Gastroesophageal sphincter (tissue), 4 donors: ENCODE results near the gene ZC3H12D. TPM values are rescaled to one million over a fixed set of nuclear protein-coding genes. Genes with fewer than 3 reads are reported as not detected.

Experiments used
- ATAC-seq: fragments of 150-250 bp; one replicate; pipeline ENCODE4 v1.9.1; 2016; ENCODE audit warnings: mild to moderate bottlenecking, moderate library complexity
- H3K27ac ChIP-seq, 4 donors: fragments of 200-600 bp; sonication (generic) in 3 of 4; 1 replicate in 3 of 4; 2 replicates in 1 of 4; pipeline ENCODE4 v1.5.1; 2016 to 2019
- H3K27me3 ChIP-seq: fragments of 200-600 bp; sonication (generic); one replicate; pipeline ENCODE4 v1.5.1; 2019
- H3K36me3 ChIP-seq, 2 donors: fragments of 200-600 bp; sonication (generic); one replicate each; pipeline ENCODE4 v1.5.1; 2019; ENCODE audit warnings: control low read depth in 1 of 2
- H3K4me1 ChIP-seq, 3 donors: fragments of 200-600 bp; sonication (generic); 1 replicate in 2 of 3; 2 replicates in 1 of 3; pipeline ENCODE4 v1.5.1; 2016 to 2019; ENCODE audit warnings: control low read depth in 2 of 3
- H3K4me3 ChIP-seq, 2 donors: fragments of 200-600 bp; sonication (generic); one replicate each; pipeline ENCODE4 v1.5.1; 2019; ENCODE audit warnings: mild to moderate bottlenecking in 1 of 2, moderate library complexity in 1 of 2
- H3K9me3 ChIP-seq, 3 donors: fragments of 200-600 bp; sonication (generic); one replicate each; pipeline ENCODE4 v1.5.1; 2017 to 2019; ENCODE audit warnings: control low read depth in 2 of 3
- CTCF ChIP-seq, 4 experiments: fragments of 200-600 bp in 2 of 4; fragments of 450-650 bp in 2 of 4; sonication (generic) in 1 of 4; IDR thresholded peaks; one replicate each; pipeline ENCODE4 v1.5.1; 2017 to 2019; ENCODE audit warnings: antibody characterized with exemption in 4 of 4, mild to moderate bottlenecking in 2 of 4, moderate library complexity in 2 of 4
- EP300 ChIP-seq: sonication (generic); formaldehyde crosslinking; IDR thresholded peaks from one replicate; pipeline ENCODE4 v1.6.1; 2017; ENCODE audit warnings: antibody characterized with exemption, mild to moderate bottlenecking
- POLR2A ChIP-seq, 2 donors: fragments of 450-650 bp; IDR thresholded peaks; one replicate each; pipeline ENCODE4 v1.6.1; 2017; ENCODE audit warnings: antibody characterized with exemption in 2 of 2, mild to moderate bottlenecking in 2 of 2, moderate library complexity in 1 of 2
- POLR2AphosphoS5 ChIP-seq: sonication (generic); formaldehyde crosslinking; IDR thresholded peaks from one replicate; pipeline ENCODE4 v1.6.1; 2017; ENCODE audit warnings: antibody characterized with exemption
- WGBS, 2 donors: methylation state at CpG; one replicate each; pipeline ENCODE4 v1.1.5; 2018; ENCODE audit warnings: low coverage in 1 of 2; 5-methylcytosine and 5-hydroxymethylcytosine counted together
- total RNA-seq, 4 donors: library from RNA; depleted of rRNA; stranded (reverse); fragments of >200 nt; gene quantifications; one replicate each; pipeline ENCODE4 v1.1.0, GENCODE V29; 2016

Gene ZC3H12D
- total RNA-seq, 4 donors from 2014 or later = 0.78 to 1.9 (median 1.1) TPM

GRCh38 chr6:149423964-149424440 is 60.8 kb downstream of the ZC3H12D start:
- no peak for ATAC-seq
- Histone ChIP-seq H3K4me3 (no peak overlapping the region), H3K36me3 (no peaks in the 10 kb centered on the region), H3K9me3 (no peaks in the 10 kb centered on the region), H3K27ac (peak overlapping the region in 2 of 4 donors; percentile 1 to 21), H3K4me1 (peaks cover 0 to 13% (median 4%) of the 10 kb centered on the region in 3 donors), H3K27me3 (no peaks in the 10 kb centered on the region)
- WGBS, 2 donors = 65 to 78% methylated on average over 7 of the region's 7 CpGs
- TF ChIP-seq EP300 (no peak), POLR2A (IDR thresholded peaks at IDR 0.05) (no peak), POLR2AphosphoS5 (no peak), CTCF (IDR thresholded peaks at IDR 0.05) (no peak)

- no peaks in the 10 kb centered on the region for H3K9me3 ChIP-seq
- no peak overlapping the region for H3K27ac ChIP-seq
- no peaks in the 10 kb centered on the region for H3K36me3 ChIP-seq
- peaks cover 0 to 13% (median 4%) of the 10 kb centered on the region in 3 donors for H3K4me1 ChIP-seq
- WGBS, 2 donors = 89 to 100% methylated on average over 3 of the region's 4 CpGs
- no peak for ATAC-seq
- no peaks in the 10 kb centered on the region for H3K27me3 ChIP-seq
- no peak for TF ChIP-seq POLR2A (IDR thresholded peaks at IDR 0.05)
- no peak for TF ChIP-seq CTCF (IDR thresholded peaks at IDR 0.05)
- no peak for TF ChIP-seq EP300
- TF ChIP-seq POLR2AphosphoS5 = no peak
- H3K4me3 ChIP-seq = no peak overlapping the region
These were observed 62.2 kb downstream of the ZC3H12D start for GRCh38 chr6:149422581-149422980.

DNA sequence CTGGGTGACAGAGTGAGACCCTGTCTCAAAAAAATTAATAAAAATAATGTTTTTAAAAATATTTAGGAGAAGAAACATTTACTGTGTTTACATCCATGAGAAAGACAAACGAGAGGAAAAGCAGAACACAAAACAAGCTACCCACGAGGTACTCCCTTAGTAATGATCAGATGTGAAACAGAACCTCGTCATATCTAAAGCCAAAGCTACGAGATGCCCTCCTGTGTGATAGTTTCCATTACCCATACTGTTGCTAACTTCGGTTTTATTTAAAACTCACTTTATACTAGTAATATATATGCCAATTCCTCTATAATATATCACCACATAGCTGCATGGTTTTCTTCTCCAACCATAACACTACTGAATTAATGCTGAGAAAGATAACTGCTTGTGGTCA is 63.7 kb downstream of the ZC3H12D start:
- no peaks in the 10 kb centered on the region for H3K36me3 ChIP-seq
- H3K4me3 ChIP-seq = no peak overlapping the region
- H3K4me1 ChIP-seq = peaks cover 0 to 13% (median 4%) of the 10 kb centered on the region in 3 donors
- no peaks in the 10 kb centered on the region for H3K27me3 ChIP-seq
- no peak overlapping the region for H3K27ac ChIP-seq
- no peak for ATAC-seq
- TF ChIP-seq POLR2A (IDR thresholded peaks at IDR 0.05) = no peak
- no peak for TF ChIP-seq CTCF (IDR thresholded peaks at IDR 0.05)
- TF ChIP-seq POLR2AphosphoS5 = no peak
- no peak for TF ChIP-seq EP300
- no peaks in the 10 kb centered on the region for H3K9me3 ChIP-seq
- WGBS, 2 donors = 74 to 75% methylated on average over 5 of the region's 5 CpGs

DNA sequence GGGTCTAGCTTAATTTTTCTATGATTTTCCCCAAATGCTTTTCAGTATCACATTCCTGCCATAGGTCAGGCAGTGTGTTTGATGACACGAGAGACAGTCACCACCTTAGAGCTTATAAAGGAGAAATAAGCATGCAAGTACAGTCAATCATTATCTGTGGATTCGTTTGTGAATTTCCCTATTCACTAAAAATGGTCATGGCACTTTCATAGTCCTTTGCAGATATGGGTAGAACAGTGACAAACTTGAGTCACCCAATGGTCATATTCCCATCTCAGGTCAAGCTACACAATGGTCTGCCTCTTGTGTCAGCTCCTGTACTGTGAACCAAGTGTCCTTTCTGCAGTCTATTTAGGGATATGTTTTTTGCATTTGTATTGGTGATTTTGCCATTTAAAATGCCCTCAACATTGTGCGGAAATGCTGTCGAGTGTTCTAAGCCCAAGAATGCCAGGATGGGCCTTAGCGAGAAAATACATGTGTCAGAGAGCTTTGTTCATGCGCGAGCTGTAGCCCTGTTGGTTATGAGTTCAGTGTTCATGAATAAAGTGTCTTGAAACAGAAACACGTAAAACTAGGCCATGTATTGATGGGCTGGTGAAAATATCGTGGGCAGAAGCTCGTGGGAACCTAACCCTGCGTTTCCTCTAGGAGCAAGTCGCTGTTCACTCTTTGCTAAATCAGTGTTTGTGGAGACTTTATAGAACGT is 65.0 kb downstream of the ZC3H12D start:
- WGBS, 2 donors = 85 to 93% methylated on average over 10 to 13 of the region's 13 CpGs
- H3K27me3 ChIP-seq = no peaks in the 10 kb centered on the region
- H3K4me3 ChIP-seq = no peak overlapping the region
- no peak for ATAC-seq
- H3K4me1 ChIP-seq = peaks cover 0 to 13% (median 4%) of the 10 kb centered on the region in 3 donors
- no peaks in the 10 kb centered on the region for H3K9me3 ChIP-seq
- TF ChIP-seq CTCF (IDR thresholded peaks at IDR 0.05) = no peak
- TF ChIP-seq POLR2A (IDR thresholded peaks at IDR 0.05) = no peak
- H3K36me3 ChIP-seq = no peaks in the 10 kb centered on the region
- no peak overlapping the region for H3K27ac ChIP-seq

DNA sequence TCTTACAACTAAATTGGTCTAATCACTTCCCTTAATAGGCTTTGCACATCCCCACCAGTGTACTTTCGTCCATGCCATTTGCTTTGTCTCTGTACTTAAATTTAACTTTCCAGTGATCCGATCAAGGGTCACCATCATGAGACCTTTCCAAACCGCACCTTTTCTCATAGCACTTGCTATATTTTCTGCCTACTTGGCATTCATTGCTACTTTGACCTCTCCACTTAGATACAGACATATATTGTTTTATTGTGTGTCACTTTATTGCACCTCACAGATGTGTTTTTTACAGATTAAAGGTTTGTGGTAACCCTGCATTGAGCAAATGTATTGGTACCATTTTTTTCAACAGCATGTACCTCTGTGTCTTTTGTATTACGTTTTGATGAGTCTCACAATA is 70.0 kb downstream of the ZC3H12D start:
- H3K4me1 ChIP-seq = no peaks in the 10 kb centered on the region
- no peak for ATAC-seq
- H3K27me3 ChIP-seq = no peaks in the 10 kb centered on the region
- 85 to 89% methylated on average over 4 of the region's 4 CpGs for WGBS, 2 donors
- TF ChIP-seq POLR2A (IDR thresholded peaks at IDR 0.05) (no peak), EP300 (no peak), POLR2AphosphoS5 (no peak), CTCF (IDR thresholded peaks at IDR 0.05) (no peak)
- no peak overlapping the region for H3K4me3 ChIP-seq
- H3K36me3 ChIP-seq = peaks cover 4 to 24% of the 10 kb centered on the region in 2 donors
- no peak overlapping the region for H3K27ac ChIP-seq
- H3K9me3 ChIP-seq = no peaks in the 10 kb centered on the region
